HG03064 (cell line): Measurements from ENCODE around the gene AP1S1.

Experiments used
- ATAC-seq: cut with Tn5 transposase; IDR thresholded peaks from one replicate; pipeline ENCODE4 v1.9.1; 2021; ENCODE audit warnings: low read depth; ENCODE audit not compliant: unreplicated experiment

AP1S1 gene

GRCh38 chr7:101169838-101170551 lies 15.7 kb downstream of the AP1S1 start:
- no peak for ATAC-seq

GRCh38 chr7:101170617-101171441 lies 16.6 kb downstream of the AP1S1 start:
- no peak for ATAC-seq

DNA sequence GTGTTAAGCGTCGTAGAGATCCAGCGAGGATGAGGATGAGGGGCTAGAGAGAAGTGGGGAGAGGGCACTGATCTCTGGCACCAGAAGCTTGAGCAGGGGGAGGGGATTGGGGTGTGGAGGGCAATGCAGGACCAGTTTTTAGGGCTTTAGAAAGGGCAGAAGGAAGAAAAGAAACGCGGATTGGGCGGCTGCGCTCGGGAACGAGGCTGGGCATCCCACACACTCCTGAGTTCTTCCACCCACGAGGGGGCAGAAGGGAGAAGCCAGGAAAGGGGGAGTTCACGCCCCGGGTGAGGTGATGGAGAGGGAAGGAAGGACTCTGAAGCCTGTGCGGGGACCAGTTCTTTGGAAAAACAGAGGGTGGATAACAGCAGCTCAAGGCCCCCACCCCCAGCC lies 17.2 kb downstream of the AP1S1 start:
- ATAC-seq = no peak

- no peak for ATAC-seq
Measured at GRCh38 chr7:101172005-101172853, 18.0 kb downstream of the AP1S1 start.

- no peak for ATAC-seq
Measured at GRCh38 chr7:101172854-101173751, 18.8 kb downstream of the AP1S1 start.

DNA sequence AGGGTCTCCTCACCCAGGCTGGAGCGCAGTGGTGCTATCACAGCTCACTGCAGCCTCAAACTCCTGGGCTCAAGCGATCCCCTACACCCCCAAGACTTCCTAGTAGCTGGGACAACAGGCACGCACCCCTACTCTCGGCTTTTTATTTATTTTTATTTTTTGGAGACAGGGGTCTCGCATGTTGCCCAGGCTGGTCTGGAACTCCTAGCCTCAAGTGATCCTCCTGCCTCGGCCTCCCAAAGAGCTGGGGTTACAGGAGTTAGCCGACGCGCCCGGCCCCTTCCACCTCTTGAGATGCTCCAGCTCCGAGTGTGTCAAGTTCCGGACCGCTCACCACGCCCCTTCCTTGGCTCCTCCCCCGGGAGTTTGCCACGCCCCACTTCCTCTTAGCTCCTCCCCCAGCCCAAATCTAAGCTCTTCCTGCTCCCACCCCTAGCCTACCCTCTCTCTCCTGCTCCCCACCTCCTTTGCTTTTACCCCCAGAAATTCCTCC lies 19.5 kb downstream of the AP1S1 start:
- no peak for ATAC-seq

DNA sequence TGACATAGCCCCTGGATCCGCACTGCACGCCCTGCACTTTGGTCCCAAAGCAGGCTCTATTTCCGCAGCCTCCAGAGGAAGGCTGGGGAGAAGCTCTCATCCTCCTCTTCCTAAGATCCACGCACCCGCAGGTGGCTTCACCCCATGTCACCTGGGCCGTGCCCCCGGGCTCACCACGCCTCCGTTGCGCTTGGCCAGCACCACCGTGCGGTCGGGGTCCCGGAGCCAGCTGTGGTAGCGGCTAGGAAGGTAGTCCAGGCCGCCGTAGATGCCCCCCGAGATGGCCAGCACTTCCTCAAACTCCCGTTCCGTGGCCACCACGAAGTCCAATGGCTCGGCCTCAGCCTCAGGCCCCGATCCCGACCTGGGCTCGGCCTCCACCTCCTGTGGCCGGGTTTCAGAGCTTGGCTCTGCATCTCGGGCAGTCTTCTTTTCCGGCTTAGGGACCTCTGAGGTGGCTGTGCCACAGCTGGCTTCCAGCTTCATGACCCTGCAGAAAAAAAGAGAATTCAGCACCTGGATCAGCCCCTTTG lies 20.1 kb downstream of the AP1S1 start:
- no peak for ATAC-seq

- ATAC-seq = no peak
Measured at GRCh38 chr7:101175664-101176063, 21.4 kb downstream of the AP1S1 start.

GRCh38 chr7:101177644-101178043 lies 23.4 kb downstream of the AP1S1 start:
- no peak for ATAC-seq

DNA sequence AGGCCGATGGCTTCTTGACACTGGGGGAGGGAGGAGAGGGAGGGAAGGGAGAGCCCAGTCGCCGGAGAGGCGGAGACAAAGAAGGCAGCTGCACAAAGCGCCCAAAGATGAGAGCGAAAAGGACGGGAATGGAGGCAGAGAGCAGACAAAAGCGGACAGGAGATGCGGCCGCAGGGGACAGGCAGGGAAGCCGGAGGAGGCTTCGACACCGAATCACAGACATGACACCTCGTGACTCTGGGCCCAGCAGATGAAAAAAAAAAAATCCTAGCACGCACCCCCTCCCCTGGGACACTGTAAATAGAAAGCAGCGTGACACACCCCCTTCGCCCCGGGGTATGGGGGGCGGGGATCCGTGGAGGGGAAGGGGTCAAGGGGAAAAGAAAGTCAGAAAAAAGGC lies 24.8 kb downstream of the AP1S1 start:
- ATAC-seq = no peak

- ATAC-seq = no peak
Measured at GRCh38 chr7:101179713-101180112, 25.4 kb downstream of the AP1S1 start.

DNA sequence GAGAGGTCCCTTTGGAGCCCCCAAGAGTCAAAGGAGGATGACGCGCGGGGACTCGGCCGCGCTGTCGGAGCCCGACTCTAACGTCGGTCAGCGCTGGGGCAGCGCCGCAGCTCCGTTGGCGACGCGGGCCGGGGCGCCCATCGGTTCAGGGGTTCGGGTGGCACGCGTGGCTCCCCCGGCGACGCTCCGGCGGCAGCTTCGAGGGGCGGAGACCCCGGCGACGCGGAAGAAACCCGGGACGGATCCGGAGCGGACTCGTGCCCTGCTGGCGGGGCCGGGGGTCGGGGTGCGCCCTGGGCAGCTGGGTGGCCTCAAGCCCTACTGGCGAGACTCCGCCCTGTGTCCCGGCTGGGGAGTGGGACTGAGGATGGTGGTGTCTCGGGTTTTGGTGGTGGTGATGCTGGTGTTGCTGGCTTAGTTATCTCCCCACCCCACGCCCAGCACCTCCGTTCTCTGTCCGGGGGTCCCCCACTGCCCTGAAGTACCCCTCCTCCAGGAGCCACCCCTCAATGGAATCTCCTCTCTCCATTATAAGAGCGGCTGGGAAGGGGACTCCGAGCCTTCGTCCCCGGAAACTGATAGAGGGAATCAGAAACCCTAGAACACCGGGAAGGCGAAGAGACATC lies 26.0 kb downstream of the AP1S1 start, which contains the start of gene NAT16:
NAT16 (minus strand) TSS at position 164 of the 626 bp plus-strand sequence. CDS start 5,486 bp downstream, outside the sequence.
- no peak for ATAC-seq

DNA sequence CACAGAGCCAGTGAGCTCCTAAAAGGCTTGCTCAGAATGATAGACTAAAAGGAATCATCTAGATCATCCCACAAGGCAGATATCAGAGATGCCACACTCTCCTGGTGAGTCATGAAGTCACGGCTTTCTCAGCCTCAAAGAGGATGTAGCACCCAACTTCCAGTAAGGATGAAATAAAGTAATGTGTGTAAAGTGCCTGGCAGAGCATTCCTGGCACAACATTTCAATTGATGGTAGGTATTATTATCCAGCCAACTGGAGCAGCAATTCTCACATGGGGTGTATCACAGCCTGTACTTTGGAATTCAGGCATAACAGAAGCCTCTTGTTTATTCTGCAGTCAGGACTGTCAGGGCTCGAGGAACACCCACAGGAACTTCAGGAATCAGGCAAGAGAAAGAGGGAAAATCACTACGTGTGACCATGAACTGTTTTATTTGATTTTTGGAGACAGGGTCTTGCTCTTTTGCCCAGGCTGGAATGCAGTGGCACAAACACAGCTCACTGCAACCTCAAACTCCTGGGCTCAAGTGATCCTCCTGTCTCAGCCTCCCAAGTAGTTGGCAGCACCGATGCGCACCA lies 31.1 kb downstream of the AP1S1 start:
- ATAC-seq = no peak

GRCh38 chr7:101186194-101186593 lies 31.9 kb downstream of the AP1S1 start:
- no peak for ATAC-seq

- no peak for ATAC-seq
Measured at GRCh38 chr7:101186844-101187428, 32.7 kb downstream of the AP1S1 start.

- no peak for ATAC-seq
Measured at GRCh38 chr7:101189109-101189508, 34.8 kb downstream of the AP1S1 start.

GRCh38 chr7:101195884-101196283 lies 41.6 kb downstream of the AP1S1 start:
- ATAC-seq = no peak

GRCh38 chr7:101197991-101198390 lies 43.7 kb downstream of the AP1S1 start:
- no peak for ATAC-seq
